HG03064 (cell line): ENCODE results near the gene UGT1A5.

Source experiments
- ATAC-seq: cut with Tn5 transposase; IDR thresholded peaks from one replicate; pipeline ENCODE4 v1.9.1; 2021; ENCODE audit warnings: low read depth; ENCODE audit not compliant: unreplicated experiment

Gene UGT1A5

GRCh38 chr2:233803994-233804393 lies 91.3 kb downstream of the UGT1A5 start:
- ATAC-seq: no peak

GRCh38 chr2:233807215-233807865 lies 94.6 kb downstream of the UGT1A5 start:
- no peak for ATAC-seq

DNA sequence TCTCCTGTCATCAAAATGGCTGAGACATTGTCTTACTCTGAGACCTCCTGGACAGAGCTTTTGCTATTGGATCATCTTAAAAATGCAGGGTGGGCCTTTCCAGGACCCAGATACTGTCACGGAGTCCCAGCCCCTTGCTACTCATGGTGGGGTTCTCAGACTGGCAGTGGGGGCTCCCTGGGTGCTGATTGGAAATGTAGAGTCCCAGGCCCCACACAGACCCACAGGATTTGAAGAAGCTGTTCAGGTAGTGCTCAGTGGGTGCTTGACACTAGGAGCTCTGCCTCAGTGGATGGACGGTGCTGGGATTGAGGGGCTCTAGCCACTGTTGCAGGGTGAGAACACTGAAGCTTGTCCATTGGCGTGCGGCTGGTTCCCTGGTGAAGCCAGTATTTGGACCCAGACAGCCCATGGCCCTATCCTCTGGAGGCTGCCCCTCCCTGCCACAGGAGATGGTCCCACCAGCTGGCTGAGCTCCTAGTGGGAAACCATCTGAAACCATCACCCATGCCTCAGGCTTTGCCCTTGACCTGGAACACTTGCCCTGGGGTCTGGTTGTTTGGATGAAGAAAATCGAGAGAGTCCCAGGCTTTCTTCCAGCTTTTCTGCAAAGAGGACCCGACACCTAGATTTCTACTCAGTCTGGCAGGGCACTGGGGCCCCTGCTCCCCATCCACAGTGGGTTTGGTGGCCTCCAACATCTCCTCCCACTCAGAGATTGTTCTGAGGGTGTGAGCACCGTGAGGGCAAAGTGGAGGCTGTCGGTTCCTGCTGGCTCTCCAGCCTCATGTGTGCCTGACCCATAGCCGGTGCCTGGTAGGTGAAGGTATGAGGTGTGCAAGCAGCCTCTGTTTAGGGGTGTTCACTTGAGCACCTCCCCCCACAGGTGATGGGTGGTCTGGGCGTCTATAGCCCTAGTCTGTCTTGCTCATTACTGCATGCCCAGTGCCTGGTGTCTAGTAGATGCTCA lies 95.5 kb downstream of the UGT1A5 start:
- ATAC-seq: no peak

DNA sequence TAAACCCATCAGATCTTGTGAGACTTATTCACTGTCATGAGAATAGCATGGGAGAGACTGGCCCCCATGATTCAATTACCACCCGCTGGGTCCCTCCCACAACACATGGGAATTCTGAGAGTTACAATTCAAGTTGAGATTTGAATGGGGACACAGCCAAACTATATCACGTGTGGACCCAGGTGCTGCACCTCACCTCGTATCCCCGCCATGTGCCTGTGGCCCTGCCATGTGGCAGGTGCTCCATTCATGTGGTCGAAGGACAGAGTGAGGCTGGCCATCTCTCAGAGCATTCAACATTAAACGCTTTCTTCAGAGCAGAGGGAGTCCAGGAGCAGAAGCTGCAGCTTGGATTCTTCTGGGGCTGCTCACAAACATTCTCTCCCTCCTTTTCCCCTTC lies 97.7 kb downstream of the UGT1A5 start:
- ATAC-seq: no peak

DNA sequence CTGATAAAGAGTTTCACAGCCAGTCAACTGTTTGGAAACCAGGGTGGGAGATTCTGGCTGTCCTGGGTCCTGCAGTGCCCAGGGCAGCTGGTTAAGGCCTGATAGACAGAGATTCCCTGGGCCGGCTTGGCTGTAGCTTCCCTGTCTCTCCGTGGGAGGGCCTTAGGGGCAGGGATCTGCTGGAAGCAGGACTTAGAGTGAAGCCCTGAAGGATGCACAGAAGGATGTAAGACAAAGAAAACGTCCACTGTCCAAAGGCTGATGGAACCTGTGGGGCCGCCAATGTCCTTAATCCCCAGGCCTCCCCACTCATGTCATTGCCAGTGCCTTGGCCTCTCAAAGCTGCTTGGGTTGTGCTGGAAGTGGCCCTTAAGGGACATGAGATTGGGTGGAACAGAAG lies 98.4 kb downstream of the UGT1A5 start:
- ATAC-seq: no peak

GRCh38 chr2:233811732-233812131 lies 99.0 kb downstream of the UGT1A5 start:
- no peak for ATAC-seq

- no peak for ATAC-seq
These were observed 100.7 kb downstream of the UGT1A5 start for GRCh38 chr2:233813236-233814055.

- no peak for ATAC-seq
These were observed 101.5 kb downstream of the UGT1A5 start for GRCh38 chr2:233814056-233814835.

DNA sequence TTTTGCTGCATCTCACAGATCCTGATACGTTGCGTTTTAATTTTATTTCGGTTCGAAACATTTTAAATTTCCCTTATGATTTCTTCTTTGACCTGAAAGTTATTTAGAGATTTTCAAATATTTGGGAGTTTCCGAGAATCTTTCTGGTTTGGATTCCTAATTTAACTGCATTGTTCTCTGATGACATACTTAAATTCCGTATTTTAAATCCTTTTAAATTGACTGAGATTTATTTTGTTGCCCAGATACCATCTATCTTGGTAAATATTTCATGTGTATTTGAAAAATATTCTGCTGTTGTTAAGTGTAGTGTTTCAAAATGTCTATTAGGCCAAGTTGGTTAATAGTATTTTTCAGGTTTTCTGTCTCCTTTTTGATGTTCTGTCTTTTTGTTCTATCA lies 103.2 kb downstream of the UGT1A5 start:
- no peak for ATAC-seq

DNA sequence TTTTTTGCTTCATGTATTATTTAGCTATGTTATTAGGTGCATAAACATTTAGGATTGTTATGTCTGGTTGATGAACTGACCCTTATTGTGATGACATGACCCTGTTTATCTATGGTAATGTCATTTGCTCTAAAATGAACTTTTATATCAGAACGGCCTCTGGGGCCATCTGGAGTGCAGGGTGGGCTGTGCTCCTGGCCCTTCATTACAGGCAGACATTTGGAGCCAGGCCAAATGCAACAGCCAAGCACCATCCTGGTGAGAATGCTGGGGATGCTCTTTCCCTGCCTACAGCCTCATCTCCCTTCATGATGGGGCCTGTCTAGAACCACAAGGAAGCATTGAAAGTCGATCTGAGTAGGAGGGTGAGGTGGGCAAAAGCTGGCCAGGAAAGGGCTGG lies 103.6 kb downstream of the UGT1A5 start:
- no peak for ATAC-seq

DNA sequence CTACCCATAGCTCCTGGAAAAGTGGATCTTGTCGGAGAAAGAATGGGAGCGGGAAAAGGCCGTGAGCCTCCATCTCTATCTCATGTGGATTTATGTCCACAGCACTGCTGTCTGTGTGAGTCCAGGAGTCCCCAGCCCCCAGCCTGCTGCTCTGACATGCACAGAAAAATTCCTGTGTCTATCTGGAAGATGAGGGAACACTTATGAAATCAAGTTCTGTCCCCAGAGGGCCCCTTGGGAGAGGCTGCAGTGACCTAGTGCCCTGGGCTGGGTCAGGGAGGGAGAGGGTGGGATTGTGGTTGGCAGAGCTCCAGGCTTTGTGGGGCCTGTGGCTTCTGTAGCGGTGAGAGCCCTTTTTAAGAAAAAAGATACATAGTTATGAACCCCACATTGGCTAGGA lies 104.1 kb downstream of the UGT1A5 start:
- no peak for ATAC-seq

DNA sequence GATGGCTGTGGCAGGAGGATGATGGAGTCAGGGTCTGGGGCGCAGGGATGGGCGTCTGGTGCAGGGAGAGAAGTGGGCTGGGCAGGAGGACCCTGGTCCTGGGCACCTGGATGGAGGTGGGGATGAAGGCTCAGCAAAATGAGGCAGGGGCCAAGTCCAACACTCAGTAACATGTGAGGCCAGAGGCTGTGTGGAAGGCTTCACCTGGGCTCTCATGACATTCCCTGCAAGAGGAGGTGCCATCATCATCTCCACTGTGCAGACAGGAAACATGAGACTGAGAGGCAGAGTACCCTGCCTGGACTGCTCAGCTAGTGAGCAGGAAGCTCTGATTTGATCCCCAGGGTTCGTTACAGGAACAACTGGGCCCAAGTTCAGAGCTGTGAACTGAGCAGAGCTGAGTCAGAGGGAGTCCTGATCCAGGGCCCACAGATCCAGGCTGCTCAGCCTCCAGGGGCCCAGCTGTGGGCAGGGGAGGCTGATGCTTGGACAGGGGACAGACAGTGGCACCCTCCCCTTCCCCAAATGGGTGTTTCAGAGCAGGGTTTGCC lies 104.7 kb downstream of the UGT1A5 start:
- ATAC-seq: no peak

GRCh38 chr2:233817995-233818638 lies 105.4 kb downstream of the UGT1A5 start:
- no peak for ATAC-seq

GRCh38 chr2:233818639-233819621 lies 106.2 kb downstream of the UGT1A5 start:
- ATAC-seq: no peak

DNA sequence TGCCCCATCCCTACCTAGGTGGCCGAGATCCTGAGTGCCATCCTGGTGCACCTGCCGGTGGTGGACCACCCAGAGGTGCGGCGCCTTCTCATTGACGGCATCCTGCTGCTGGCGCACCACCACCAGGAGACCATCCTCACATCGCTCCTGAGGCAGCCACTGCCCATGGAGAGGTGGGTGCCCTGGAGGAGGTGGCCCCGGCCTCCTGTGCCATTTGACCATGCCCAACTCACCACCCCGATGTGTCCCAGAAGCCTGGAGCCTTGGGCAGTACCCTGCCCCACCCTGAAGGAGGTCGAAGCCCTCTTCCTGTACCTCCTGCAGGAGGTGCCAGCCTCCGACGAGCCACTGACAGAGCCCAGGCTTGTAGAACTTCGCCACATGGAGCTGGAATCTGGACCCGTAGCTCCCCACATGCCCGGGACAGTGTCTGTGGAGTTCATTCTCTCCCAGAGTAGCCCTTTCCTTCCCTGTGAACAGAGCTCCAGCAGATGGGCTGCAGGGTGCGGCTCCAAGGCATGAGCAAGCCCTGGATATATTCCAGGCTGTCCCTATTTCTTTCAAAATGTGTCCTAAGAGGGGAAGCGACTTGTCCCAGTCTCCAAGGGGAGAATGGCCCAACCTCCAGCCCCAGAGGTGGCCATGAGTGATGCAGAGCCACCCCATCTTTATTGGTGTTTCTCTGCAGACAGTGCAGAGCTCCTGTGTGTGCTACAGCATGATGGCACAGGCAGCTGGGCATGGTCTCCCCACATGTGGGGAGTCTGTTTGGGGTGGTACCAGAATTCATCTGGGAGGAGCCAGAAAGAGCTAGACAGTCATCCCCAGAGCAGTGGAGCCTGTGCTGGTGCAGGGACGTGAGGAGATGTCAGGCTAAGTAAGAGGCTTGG lies 107.4 kb downstream of the UGT1A5 start:
- no peak for ATAC-seq

- ATAC-seq: no peak
These were observed 108.0 kb downstream of the UGT1A5 start for GRCh38 chr2:233820774-233821105.

- ATAC-seq: no peak
These were observed 108.5 kb downstream of the UGT1A5 start for GRCh38 chr2:233821196-233821595.
